HG03558 (cell line): Measurements from ENCODE around the gene FAM174C.

ENCODE experiments used
- ATAC-seq: cut with Tn5 transposase; IDR thresholded peaks from one replicate; pipeline ENCODE4 v1.9.1; 2021; ENCODE audit warnings: moderate number of reproducible peaks; ENCODE audit not compliant: unreplicated experiment; ENCODE audit errors: extremely low read depth

FAM174C gene

DNA sequence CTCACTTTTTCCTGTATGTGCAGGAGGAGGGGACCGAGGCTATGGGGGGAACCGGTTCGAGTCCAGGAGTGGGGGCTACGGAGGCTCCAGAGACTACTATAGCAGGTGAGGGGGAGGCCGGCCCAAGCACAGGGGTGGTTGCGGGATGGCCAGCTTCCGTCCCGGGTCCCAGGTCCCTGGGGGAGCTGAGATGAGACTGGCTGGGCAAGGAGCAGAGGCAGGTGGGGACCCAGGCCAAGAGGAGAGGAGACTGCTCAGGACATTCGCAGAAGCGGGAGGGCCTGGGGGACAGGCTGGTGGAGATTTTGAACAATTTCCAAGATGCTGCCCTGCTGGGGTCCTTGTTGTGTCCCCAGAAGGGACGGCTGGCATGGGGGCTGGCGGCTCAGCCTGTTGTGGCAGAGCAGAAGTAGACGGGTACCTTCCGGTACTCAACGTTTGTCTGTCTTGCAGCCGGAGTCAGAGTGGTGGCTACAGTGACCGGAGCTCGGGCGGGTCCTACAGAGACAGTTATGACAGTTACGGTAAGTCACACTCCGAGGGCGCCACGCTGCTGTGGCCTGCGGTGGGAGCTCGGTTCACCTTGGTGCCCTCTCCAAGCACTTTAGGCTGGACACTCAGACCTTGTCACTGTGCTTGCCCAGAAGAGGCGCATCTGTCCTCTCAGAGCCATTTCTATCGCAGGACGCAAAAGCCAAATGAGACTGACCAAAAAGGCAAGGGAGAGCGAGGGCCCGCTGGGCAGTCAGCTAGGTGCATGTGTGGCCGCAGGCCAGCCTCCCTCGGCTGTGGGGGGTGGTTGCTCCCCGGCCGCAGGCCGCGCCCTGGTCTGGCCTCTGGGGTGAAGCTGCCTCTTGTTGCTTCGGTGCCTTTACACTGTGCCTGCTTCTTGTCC is 3.6 kb upstream of the FAM174C start:
- no peak for ATAC-seq

GRCh38 chr19:1272423-1273262 is 2.7 kb upstream of the FAM174C start:
- ATAC-seq = no peak

GRCh38 chr19:1273263-1274041 is 1.9 kb upstream of the FAM174C start:
- no peak for ATAC-seq

GRCh38 chr19:1274081-1274851 is 1.1 kb upstream of the FAM174C start:
- no peak for ATAC-seq

GRCh38 chr19:1274852-1275259 is 474 bp upstream of the FAM174C start:
- ATAC-seq = no peak

DNA sequence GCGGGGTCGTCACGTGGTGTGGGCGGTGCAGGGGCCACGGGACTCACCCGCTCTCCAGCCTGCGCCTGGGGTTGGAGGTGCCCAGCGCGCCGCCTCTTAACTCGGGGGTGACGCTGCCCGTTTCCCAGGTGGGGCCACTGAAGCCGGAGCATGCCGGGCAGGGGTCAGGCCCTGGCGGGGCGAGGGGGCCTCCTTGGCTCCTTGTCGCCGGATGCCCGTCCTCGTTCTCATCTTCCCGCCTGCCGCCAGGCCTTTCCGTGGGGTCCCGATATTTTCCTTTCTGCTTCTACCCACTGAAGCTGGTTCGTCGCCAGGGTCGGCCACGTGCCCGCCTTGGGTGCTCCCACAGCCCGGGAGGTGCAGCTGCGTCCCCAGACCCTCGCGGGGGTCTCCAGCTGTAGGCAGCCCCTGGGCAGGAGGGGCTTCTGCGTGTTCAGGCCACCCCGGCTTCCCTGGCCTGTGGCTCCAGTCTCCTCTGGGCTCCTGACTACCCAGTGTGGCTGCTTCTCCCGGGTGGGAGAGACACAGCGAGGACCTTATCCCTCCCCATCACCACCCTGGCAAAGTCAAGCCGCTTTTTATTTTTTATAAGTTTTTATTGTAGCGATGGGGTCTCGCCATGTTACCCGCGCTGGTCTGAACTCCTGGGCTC is 772 bp downstream of the FAM174C start:
- no peak for ATAC-seq

- no peak for ATAC-seq
These were observed 1.3 kb downstream of the FAM174C start for GRCh38 chr19:1276628-1277022.

DNA sequence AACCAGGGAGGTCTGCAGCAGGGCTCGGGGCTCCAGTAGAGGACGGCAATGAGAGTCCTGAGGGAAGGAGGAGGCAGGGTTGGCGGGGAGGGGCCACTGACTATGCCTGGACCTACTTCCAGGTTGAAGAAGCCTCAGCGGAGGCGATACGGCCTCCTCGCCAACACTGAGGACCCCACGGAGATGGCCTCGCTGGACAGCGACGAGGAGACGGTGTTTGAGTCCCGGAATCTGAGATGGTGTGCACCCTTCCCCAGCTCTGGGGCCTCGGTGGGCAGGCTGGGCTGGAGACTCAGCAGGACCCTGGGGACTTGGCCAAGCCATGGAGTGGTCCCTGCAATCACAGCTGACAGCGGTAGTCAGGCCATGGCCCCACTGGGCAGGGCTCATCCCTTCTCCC is 1.7 kb downstream of the FAM174C start:
- ATAC-seq = no peak

GRCh38 chr19:1278074-1278473 is 2.7 kb downstream of the FAM174C start:
- ATAC-seq = no peak

DNA sequence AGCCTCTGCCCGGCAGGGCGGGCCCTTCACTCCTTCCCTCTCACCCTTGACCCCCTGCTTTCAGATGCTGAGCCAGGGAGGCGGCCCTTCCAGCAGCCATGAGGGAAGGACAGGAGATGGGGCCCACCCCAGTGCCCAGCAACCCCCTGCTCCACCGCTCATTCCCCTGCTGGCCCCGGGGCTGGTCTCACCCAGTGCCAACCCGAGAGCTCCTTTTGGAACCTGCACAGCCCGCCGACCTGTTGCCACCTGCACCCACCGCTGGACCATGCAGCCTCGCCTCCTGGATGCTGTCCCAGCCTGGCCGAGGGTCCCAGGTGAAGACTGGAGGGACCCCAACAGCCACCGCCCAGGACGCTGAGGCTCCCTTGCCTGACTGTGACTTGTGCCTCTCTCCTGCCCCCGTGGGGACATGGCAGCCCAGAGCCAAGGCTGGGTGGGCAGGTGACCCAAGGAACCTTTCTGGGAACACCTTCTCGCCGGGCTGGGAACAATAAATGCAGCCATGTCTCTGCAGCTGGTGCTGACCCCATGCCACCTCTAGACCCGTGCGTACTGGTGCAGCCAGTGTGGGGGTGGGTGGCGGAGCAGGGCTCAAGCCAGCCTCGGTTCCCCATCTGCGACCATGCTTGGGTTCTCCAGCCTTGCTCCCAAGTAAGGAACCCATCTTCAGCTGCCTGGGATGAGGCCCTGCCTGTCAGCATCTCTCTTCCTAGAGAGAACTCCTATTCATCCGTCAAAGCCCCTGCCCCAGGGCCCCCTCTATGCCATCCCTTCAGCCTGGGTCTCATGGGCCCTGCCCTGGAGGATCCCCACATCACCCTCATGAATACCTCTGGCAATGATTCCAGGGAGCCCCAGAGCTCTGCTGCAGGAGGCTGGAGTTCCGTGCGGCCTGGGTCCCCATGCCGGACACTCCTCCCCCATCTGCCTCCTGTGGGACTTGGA is 3.7 kb downstream of the FAM174C start:
- no peak for ATAC-seq

GRCh38 chr19:1279782-1280341 is 4.5 kb downstream of the FAM174C start:
- no peak for ATAC-seq

GRCh38 chr19:1280636-1281568 is 5.6 kb downstream of the FAM174C start:
- no peak for ATAC-seq

- ATAC-seq = no peak
These were observed 6.4 kb downstream of the FAM174C start for GRCh38 chr19:1281569-1282287.

DNA sequence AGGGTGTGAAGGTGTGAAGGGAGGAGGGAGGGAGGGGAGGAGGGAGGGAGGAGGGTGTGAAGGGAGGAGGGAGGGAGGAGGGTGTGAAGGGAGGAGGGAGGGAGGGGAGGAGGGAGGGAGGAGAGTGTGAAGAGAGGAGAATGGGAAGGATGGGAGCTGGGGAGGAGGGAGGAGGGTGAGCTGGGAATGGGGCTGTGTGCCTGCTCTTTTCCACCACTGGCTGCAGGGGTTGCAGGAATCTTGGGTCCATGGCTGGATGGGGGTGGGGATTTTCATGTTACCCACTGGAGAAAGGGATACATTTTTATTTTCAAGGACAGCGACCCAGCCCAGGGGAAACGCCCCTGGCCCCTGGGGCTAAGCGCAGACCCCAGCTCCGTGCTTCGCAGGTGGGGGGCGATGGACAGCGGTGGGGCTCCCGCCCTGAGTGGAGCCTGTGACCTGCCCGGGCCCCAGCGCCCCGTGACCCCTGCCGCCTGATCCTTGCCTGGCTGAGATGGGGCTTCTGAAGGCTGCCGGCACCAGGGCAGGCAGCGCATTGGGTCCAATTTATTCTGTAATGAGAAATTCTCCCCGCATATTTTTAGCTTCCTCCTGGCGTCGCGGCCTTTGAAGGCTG is 7.4 kb downstream of the FAM174C start:
- no peak for ATAC-seq

DNA sequence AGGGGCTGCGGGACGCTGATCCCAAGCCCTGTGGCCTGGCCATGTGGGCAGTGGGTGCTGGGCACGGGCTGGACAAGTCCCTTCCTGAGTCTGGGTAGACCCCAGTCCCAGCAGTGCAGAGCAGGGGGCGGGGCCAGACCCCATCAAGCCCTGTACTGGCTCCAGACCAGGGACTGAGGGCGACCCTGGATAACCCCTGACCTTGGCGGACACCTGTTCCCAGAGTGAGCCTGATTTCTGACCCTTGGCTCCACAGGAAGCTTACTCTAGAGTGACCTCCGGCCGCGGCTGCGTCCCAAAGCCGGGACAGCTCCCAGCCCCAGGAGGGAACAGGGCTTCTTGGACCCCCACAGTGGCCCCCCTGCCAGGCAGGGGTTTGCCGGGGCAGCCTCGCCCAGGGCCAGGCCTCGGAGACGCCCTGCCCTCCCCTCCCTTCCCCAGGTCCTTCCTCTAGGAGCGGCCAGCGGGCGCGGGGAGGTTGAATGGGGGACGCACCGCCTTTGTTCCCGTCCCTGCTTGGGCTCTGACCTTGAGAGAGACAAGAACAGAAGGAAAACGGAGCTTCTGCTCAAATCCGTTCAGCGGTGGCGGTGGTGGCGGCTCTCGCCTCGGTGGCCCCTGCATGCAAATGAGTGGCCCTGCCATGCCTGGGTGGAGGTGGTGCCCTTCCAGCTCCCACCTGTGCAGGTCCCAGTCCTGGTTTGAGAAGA is 8.0 kb downstream of the FAM174C start:
- ATAC-seq = no peak
